GM19395 (cell line): ENCODE results near the gene EPHA6.
"Not testable (repeated sequence)": the region's sequence is repeated elsewhere in the genome, so short reads cannot be mapped to it uniquely, and the experiment has no call there.

Source experiments
- ATAC-seq: cut with Tn5 transposase; IDR thresholded peaks from one replicate; pipeline ENCODE4 v1.9.1; 2021; ENCODE audit warnings: mild to moderate bottlenecking, moderate library complexity; ENCODE audit not compliant: unreplicated experiment

Gene EPHA6

DNA sequence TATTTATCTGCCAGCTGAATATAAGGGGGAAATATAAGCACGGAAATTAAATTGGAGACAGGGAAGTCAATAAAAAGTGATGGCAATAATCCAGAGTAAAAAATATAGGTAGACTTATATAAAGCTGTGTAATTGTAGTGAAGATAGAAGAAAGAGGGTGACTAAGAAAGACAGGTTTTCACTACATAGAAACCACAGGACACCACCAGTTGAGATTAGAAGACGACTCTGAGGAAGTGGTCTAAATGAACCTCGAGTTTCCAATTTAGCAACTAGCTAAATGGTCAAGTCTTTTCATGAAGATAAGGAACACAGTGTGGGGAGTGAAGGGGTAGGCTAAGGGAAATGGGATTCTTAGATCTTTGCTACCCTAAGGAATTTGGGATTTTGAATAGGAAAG is 761.3 kb downstream of the EPHA6 start:
- no peak for ATAC-seq

DNA sequence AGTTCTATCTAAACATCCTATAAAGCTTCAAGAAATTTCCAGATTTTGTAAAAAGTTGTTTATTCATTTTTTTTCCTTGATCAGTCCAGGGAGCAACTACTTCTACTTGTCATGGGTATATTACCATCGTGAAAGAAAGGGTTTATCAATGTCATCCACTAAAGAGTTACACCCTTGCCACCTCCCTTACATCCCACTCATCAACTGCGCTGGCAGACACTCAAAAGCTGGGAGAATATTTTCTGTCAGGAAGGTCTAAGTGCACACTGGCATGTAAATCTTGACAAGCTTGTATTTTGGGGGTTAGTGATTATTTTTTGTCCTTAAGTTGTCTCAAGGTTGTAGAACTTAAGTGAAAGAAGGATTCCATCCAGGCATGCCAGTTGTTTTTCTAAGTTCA is 761.8 kb downstream of the EPHA6 start:
- no peak for ATAC-seq

DNA sequence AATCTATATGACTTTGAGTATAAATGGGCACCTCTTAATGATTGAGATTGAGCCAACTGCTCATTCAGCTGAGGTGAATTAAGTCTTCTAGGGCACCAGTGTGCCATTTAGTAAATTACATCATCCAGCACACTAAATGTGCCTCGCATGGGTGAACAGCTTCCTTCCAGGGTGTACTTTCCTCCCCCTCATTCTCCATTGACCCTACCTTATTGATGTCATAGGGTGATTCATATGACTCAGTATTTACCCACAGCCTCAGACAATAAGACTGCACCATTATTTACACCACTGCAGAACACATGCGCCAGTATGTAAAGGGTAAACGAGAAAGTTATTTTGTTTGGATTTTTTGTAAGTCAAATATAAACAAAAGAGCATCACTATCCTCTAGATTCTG is 765.0 kb downstream of the EPHA6 start:
- no peak for ATAC-seq

DNA sequence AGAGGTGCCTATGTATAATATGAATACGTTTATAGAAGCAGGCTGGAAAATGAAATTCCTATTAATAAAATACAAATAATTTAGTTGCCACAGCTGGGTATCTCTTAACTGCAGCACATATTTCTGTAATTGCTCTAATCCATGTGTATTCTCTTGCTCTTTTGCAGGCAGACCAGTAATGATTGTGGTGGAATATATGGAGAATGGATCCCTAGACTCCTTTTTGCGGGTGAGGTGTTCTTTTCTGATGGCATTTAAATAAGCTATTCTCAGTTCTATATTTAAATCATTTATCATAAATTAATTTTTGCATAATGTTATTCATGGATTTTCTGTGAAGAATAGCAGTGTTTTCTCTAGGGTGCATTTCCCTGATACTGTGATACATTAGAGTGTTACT is 796.2 kb downstream of the EPHA6 start:
- no peak for ATAC-seq

DNA sequence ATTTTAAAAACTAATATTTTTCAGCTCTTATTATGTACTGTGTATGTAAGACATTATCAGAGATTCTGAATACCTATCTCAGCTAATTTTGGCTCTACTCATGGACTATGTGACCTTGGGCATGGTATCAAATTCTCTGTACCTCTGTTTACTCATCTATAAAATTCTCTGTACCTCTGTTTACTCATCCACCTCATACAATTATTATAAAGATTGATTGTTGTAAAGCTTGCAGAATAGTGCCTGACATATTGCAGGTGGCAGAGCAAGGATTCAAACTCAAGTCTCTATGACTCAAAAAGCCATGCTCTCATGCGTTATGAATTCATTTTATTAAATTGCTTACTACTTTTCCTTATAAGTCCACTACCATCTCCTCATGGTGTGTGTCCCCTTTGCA is 798.2 kb downstream of the EPHA6 start:
- ATAC-seq, result no peak

DNA sequence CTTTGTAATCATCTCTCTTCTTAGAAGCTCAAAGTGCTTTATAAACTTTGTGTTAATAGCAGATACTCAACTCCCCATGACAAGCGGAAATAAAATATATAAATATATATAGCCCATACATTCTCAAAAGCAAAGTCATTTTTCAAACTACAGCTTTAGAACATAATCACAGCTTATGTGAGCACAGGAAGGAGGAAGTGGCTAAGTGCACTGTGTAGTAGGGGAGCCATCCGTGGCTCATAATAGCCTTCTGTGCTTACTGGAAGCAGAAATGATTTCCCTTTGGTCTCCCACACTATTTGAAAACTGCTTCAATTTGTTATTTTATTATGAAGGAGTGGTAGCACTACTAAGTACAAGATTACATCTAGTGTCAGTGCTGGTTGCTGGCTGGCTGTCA is 798.7 kb downstream of the EPHA6 start:
- no peak for ATAC-seq

DNA sequence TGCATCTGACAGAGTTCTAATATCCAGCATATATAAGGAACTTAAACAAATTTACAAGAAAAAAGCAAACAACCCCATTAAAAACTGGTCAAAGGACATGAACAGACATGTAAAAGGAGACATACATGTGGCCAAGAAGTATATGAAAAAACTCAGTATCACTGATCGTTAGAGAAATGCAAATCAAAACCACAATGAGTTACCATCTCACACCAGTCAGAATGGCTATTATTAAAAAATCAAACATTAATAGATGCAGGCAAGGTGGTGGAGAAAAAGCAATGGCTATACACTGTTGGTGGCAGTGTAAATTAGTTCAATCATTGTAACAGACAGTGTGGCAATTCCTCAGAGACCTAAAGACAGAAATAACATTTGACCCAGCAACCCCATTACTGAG is 806.1 kb downstream of the EPHA6 start:
- not testable (repeated sequence) for ATAC-seq

DNA sequence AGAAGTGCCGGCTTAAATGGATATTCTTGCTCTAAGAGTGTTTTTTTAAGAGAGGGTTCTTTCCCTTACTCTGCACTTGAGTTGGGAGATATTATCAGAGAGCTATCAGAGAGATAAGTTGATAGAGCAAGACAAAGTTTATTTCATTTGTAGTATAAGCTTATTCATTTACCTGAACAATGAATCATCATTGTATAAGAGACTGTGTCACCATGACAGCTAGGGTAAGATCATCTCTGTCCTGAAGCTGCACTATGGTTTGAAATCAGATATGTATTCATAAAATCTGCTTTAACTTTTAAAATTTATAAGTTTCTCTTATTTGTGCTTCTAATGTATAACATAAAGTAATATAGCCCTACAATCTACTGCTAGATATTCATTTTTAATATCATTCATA is 822.1 kb downstream of the EPHA6 start:
- no peak for ATAC-seq

DNA sequence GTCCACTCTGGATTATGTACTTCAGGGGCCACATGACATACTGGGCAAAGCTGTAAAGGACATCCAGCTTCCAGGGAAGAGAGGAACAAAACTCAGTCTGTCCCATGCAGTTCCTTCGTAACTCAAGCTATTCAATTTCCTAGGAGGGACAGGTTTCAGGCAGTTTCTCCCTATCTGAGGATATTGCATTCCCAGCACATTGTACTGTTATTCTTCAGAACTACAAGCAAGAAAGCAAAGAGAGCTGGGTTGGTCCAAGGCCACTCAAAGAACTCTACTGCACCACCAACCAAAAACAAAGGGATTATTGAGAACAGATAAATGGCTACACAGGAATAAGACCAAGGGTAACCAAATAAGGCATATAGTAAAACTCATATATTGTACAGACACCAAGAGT is 832.5 kb downstream of the EPHA6 start:
- ATAC-seq, result no peak

DNA sequence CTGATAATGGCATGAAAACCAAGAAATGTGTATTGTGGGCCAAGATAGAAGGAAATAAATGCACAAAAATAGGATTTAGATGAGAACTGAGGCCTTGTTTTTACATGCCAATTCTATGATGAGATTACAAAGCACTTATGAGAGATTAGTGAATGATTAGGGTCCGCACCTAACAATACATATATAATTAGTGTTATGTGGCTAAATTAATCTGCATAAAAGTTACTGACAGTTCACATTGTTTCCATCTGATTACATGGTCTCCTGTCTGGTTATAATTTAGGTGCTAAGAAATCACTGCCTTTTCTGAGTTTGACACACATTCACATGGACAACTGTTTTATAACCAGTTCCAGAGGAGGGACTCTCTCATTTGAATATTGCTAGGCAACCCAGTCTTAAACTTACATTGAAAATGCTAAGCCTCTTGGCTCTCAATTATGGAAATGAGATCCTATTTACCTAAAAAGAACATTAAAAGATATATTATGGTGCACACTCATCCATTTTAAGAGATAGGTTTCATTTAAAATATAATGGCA is 833.1 kb downstream of the EPHA6 start:
- ATAC-seq, result no peak

DNA sequence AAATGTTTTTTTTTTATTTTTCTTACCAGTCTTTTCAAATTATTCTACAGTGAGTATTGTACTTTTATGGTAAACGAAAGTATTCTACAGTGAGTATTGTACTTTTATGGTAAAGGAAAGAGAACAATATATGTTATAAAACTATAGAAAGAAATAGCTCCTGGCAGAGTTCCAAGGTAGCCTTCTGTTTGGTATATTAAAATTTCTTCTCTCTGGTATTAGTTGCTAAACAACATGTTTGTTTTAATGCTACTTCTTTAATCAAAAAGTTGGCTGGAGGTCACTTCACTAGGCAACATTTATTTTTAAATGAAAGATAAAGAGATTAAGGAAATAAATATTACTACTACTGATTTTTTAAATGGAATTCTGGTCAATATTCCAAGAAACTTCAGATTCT is 841.6 kb downstream of the EPHA6 start:
- ATAC-seq, result no peak

DNA sequence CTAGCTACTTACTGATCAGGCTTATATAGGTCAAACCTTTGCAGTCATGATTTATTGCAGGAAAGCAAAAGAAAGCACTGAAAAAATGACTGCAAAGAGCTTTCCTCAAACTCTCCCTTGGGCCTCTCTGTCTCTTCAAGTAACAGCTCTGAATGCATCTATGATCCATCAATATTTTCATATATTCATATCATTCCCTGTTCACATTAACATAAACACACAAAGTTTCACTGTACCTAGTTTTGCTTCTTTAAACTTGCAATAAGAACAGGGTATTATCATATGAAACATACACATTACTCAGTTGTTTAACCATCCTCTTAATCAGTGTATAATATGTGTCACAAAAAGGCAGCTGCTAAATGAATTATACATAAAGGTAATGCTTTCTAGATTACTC is 842.2 kb downstream of the EPHA6 start:
- ATAC-seq, result no peak

DNA sequence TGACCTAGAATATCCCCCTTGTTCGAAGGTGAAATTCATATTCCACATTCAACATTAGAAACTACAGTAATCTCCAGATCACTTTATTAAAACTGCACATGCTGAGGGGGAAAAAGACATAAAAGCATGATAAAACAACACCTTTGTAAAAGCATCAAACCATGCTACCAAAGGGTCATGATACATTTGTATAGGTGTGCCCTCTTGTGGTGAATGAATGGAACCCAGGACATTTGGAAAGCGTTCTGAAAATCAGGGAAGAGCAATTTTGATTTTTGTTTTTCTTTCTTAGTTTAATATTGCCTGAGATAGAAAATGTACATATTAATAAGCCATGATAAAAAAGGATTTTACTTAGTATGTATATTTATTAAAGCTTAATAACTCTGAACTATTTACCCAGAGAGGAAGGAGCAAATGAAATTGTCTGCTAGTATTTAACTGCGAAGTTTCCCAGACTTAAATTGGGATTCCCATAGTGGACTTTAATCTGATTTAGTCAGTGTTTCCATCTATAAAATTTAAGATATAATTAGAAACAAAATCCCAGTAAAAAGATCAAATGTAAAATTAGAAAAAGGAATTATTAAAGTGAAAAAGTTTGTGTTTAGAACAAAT is 844.4 kb downstream of the EPHA6 start:
- no peak for ATAC-seq

DNA sequence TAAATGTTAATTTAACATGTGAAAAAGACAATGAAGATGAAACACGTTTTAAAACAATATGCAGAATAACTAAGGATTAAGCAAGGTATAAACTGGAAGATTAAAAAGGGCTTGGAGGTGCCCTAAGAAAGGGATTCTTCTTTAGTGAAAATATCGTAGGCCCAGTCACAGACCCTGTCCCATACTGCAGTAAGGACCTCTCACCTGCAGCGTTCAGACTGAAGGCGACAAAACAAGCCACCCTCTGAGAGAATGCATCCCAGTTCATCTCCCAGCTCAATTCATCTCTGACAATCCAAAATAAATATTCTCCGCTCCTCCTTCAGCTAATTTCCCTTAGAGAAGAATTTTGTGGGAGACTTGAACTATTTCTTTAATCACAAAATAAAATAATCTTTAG is 847.9 kb downstream of the EPHA6 start:
- ATAC-seq, result no peak

DNA sequence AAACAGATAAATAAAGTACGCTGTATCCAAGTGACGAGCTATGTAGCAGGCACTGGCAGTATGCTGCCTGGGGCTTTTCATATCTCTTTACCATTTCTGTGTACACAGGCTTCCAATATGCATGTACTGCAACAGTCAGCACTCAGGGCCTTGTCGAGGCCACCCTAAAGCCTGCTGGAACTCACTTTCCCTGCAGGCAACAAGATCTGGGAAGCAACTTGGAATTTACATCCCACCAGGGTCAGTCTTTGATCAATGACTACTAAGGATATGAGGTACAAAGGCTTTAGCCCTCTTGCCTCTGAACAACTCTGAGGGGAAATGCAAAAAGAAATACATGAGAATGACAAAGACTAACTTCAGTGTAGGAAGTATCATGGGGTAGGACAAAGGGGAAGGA is 848.4 kb downstream of the EPHA6 start:
- no peak for ATAC-seq

DNA sequence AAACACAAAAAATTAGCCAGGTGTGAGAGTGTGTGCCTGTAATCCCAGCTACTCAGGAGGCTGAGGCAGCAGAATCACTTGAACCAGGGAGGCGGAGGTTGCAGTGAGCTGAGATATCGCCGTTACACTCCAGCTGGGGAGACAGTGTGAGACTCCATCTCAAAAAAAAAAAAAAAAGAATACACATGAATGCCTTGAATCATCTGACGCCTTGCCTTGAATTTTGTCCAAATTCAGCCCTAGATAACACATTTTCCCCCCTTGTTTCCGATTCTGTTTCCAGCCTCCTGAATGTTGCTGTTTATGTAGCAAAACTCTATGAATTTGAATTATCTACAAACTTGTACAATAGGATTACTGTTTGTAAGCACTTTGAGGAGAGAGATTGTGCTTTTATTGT is 851.5 kb downstream of the EPHA6 start:
- no peak for ATAC-seq

DNA sequence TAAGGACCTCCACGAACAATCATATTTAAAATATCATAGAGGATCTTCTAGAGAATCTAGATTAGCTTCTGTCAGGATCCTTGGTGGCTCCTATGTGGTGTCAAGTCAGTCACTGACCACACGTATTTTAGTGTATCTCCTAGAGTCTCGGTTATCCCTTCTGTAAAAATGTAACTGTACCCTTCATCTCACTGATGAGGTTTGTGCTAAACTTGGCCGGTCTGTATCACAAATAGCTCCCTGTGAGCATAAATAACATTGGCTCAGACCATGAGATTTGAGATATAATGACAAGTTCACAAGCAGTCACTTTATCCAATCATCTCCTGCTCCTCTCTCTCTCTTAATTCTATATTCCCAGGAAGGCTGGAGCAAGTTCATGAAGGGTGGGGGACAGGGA is 856.6 kb downstream of the EPHA6 start:
- no peak for ATAC-seq

DNA sequence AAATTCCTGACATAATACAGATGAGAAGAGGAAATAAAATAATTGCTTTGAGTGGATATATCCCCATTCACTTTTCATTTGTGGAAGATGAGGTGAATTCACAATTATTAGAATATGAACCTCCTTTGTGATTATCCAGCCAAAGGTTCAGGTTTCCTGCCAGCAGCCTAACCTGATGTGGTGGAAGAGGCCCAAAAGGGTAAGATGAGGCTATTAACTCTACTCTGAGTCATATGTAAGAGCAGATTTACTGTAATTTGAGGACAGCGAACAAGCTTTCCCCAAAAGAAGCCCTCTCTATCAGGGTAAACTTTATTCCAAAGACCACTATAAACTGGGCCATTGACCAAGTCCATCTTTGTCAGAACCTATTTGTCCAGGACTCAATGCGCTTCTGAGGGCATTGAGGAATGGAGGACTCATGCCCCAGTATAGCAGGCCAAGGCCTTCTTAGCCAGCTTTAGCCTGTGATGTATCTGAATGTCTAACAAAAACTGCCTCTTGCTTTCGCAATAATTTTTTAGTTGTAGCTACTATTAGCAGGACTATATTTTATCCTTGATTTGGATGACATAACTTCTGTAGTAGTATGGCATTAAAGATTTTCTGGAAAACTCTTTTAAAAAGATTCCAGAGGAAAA is 859.1 kb downstream of the EPHA6 start:
- no peak for ATAC-seq

DNA sequence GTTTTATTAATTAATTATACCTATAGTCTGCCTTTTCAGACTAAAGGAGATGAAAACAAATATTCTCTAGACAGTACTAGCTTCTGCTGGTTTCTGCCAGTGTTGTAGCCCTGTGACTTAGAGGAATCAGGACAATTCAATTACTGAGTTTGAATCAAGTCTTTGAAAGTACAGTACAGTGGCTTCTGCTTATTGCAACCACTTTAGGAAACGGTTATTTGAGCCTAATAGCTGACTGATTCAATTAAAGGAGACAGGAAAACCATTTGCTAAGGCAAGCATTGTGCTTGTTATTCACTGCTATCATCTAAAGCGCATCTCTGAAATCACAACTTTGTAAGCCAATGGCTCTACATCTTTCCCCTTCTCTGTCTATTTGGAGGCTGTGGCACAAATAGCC is 860.1 kb downstream of the EPHA6 start:
- ATAC-seq, result no peak

DNA sequence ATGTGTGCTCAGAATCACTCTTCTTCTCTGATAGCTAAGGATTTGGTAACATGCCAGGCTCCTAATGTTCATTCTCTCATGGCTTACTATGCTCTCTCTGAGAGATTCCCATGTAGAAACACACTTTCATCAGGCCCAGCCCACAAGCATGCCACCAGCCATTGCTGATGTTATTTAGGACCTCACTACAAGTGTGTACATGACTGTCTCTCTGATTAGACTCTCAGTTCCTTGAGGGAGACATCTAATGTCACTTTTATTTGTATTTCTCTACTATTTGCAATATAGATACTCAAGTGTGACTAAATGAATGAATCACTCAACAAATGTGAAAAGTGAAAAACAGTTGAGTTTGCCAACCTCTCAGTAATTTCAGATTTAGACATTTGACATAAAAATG is 865.8 kb downstream of the EPHA6 start:
- ATAC-seq, result no peak

DNA sequence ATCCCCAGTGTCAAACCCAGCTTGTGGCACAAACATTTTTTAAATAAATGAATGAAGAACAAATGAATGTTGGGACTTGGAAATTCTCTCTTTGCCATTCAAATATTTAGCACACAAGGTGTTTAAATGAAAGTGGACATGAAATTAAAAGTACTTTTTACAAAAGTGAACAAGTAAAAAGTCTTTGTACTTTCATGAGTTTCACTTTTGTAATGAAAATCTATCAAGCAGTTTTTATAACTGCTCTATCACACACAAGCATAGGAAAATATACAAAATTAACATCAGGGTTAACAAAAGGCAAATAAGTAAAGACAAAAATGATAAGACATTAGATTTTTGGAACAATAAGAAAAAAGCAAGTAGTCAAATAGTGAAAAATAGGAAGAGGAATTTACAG is 866.3 kb downstream of the EPHA6 start:
- ATAC-seq, result no peak

DNA sequence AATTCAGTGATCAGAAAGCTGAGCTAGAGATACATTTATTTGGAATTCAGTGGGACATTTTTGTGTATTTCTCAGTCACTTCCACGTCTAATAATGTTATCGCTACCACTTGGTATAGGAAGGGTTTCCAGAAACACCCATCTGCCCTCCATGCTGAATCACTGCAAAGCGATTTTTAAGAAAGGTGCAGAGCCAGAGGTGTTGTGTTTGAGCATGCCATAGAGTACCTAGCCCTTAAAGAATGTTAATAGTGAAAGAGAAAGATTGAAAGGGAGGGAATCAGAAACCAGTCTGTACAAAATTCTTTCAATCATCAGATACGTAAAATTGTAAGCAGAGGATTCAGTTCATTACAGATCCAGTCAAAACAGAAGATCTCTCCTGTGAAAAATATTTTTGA is 870.1 kb downstream of the EPHA6 start:
- no peak for ATAC-seq

DNA sequence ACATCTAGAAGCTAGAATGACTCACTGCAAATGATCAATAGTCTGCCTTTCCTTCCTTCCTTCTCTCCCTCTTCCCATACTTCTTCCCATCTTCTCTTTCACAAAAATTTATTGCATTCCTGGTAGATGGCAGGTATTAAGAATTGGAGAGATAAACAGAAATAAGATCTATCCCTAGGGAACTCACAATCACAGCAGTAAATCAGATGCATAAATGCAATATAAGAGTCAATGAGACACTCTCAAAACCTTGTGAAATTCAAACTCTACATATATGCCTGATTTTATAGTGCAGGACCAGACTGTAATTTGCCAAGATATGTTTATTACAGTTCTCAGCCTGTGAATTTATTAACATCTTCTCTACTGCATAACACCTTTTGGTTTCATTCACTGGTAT is 871.9 kb downstream of the EPHA6 start:
- ATAC-seq, result no peak
